ENCODE measurements around the gene XRCC4.

Gene XRCC4

GRCh38 chr5:83277154-83277553, 199.8 kb downstream of the XRCC4 start:
- DNase-seq (ENCODE audit: low read depth), result no peak

DNA sequence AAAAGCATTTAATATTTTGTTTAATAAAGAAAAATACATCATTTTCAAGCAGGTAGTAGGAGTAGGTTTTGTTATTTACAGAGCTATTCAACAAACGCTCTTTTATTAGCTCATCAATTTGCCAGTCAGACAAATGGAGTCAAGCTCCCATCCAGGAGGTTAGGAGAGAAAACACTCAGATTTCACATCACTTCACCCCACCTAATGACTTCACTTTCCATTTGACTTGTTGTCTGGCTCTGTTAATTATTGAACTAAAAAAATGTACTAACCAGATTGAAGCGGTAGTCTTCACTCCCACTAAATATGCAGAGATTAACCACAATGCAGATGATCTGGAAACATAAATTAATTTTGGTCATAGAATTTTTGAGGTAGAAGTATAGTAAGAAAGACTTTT, 200.6 kb downstream of the XRCC4 start:
- no peak for DNase-seq (ENCODE audit: low read depth)

GRCh38 chr5:83281176-83281575, 203.8 kb downstream of the XRCC4 start:
- DNase-seq (ENCODE audit: low read depth), result no peak

DNA sequence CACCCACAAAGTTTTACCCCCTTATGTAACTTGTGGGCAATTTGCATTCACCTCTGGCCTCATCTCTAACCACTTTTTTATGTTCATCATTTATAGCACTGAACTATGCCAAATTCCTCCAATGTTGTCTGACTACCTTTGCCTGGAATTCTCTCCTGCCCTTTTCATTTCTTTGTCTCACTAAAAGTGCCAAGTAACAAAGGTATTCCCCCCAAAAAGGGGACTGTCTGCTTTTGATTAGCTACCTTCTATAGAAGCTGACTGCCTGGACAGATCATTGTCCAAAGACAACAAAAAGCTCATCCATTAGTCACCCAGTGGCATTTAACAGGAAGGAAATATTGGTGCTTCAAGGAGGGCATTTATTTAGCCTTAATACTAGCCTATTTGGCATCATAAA, 204.3 kb downstream of the XRCC4 start:
- DNase-seq (ENCODE audit: low read depth), result peak; percentile 61

- no peak for DNase-seq (ENCODE audit: low read depth)
Measured at GRCh38 chr5:83283761-83284160, 206.4 kb downstream of the XRCC4 start.

DNA sequence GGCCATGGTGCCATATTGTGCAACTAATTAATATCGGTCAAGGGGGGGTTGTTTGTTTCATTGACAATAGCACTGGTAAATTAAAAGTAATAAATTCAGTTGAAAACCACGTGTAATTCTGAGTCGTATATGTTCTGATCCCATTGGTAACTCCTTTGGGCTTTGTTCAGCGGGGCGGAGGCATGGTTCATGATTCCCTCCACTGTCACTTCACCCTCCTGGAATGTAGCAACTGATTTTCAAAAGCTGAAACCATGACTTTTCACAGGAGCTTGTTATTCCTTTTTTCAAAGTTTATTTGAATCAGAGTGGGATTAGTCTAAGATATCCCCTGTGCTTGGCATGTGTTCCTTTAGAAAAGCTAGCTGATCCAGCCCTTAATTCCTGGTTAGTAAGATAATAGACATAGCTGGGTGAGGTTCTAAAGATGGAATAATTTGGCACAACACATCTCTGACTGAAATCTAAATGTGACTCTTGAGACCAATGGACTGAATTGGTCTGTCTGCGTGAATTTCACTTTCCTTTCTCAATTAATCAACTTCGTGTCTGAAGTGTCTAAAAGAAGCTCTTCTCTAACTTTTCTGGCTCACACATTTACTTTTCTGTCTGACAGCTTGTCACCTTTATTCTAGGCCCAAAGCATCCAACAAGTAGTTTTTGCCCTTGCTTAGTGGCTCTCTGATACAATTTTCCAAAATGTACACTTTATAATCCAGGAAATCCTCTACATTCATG, 208.5 kb downstream of the XRCC4 start:
- no peak for DNase-seq (ENCODE audit: low read depth)

DNA sequence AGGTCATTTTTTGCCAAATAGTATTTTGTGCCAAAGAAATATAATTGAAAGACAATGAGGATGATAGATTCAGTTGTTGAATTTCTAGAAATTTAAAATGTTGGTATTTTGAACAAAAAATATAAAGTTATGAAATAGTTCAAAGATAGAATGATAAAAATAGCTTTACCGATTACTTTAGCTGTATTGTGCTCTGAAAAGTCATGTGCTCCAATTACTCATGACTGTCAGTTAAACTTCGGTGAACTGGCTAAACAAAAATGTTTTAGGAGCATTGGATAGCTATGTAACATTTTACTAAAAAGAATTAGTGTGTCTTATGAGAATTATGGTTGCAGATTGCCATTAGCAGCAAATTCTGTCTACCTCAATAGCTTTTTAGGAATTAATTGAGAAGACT, 216.9 kb downstream of the XRCC4 start:
- DNase-seq (ENCODE audit: low read depth), result no peak

GRCh38 chr5:83299353-83299752, 222.0 kb downstream of the XRCC4 start:
- no peak for DNase-seq (ENCODE audit: low read depth)

- DNase-seq (ENCODE audit: low read depth), result peak; percentile 64
Measured at GRCh38 chr5:83306572-83307241, 229.4 kb downstream of the XRCC4 start.

DNA sequence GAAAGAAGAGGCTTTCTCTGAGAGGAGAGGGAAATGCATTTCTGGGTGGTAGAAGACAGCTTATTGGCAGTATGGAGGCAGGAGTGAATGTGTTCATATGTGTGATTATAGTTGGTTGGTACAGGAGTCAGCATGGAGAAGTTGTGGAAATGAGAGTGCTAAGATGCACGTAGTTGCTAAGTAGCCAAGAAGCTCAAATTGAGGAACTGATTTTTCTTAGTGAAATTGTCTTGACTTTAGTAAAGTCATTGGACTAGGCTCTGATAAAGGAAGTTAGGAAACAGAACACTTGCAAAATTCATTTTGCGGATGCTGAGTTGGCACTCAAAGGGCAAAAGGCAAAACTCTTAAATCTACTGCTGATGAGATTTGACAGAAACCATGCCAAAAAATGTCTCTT, 235.3 kb downstream of the XRCC4 start:
- DNase-seq (ENCODE audit: low read depth), result no peak

- DNase-seq (ENCODE audit: low read depth), result no peak
Measured at GRCh38 chr5:83313436-83313835, 236.1 kb downstream of the XRCC4 start.

DNA sequence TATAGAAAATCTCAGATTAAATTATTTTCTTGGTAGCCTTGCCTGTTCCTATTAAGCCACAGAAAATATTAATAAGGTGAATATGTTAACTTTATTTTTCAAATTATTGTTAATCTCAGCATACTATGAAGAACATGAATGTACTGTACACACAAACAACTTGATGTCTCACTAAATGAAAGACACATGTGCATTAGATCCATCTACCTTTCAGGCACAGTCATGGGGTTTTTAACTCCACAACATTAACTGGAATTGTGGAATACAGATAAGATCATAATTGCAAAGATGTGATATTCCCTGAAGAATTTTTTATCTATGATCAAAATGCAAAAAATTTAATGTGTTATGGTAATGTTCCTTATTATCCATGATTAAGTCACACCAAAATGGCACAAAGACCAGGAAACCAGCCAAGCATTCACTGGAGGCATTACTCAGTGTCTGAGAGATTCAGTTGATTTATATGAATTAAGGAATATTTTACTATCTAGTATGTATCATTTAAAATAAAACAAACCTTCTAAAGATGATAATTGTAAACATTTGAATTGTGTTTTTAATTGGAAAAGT, 244.2 kb downstream of the XRCC4 start:
- DNase-seq (ENCODE audit: low read depth), result peak; percentile 44

DNA sequence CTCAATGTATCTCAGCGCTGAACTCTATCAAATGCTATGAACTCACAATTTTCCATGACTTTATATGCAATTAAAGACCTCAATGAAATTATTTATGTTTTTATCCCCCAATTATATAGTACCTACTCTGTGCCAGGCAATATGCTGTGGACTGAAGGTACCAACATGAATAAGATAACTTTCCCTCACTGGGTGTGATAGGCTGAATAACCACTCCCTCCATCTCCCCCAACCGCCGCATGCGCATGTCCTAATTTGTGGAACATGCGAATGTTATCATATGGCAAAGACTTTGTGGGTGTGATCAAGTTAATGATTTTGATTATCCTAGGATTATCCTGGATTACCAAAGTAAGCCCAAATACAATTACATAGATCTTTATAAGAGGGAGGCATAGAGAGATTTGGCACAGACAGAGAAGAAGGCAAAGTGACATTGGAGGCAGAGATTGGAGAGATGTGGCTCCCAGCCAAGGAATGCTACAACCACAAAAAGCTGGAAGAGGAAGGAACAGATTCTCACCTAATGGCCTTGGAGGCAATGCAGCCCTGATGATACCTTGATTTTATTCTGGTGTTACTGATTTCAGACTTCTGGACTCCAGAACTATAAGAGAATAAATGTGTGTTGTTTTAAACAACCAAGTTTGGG, 245.1 kb downstream of the XRCC4 start:
- no peak for DNase-seq (ENCODE audit: low read depth)

GRCh38 chr5:83323557-83324180, 246.3 kb downstream of the XRCC4 start:
- no peak for DNase-seq (ENCODE audit: low read depth)

GRCh38 chr5:83331842-83332241, 254.5 kb downstream of the XRCC4 start:
- DNase-seq (ENCODE audit: low read depth), result peak; percentile 40

GRCh38 chr5:83337453-83338035, 260.2 kb downstream of the XRCC4 start:
- no peak for DNase-seq (ENCODE audit: low read depth)

GRCh38 chr5:83340511-83340918, 263.2 kb downstream of the XRCC4 start:
- DNase-seq (ENCODE audit: low read depth), result no peak

DNA sequence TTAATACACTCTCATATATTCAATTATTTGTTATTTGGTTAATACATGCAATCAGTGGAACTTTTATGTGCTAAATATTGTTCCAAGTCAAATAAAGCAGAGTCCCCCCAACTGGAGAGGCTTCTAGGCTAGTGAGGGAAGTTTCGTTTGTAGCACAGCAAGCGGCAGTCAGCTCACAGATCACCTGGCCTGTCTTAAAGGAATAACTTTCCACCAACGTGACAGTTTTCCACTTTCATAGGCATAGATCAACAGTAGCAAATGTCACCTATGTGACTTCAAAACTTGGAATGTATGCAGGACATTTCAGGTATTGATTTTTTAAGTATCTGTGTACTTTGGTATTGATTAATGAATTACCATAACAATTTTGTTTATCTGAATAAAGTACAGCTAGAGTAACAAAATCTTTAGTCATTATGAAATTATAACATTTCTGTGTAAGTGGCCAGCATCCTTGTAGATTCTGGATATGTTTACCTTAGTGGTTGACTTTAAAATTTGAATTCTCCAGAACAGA, 264.5 kb downstream of the XRCC4 start:
- no peak for DNase-seq (ENCODE audit: low read depth)

GRCh38 chr5:83342465-83342864, 265.1 kb downstream of the XRCC4 start:
- DNase-seq (ENCODE audit: low read depth), result no peak

- no peak for DNase-seq (ENCODE audit: low read depth)
Measured at GRCh38 chr5:83343299-83343698, 266.0 kb downstream of the XRCC4 start.

GRCh38 chr5:83345423-83345822, 268.1 kb downstream of the XRCC4 start:
- DNase-seq (ENCODE audit: low read depth), result no peak

DNA sequence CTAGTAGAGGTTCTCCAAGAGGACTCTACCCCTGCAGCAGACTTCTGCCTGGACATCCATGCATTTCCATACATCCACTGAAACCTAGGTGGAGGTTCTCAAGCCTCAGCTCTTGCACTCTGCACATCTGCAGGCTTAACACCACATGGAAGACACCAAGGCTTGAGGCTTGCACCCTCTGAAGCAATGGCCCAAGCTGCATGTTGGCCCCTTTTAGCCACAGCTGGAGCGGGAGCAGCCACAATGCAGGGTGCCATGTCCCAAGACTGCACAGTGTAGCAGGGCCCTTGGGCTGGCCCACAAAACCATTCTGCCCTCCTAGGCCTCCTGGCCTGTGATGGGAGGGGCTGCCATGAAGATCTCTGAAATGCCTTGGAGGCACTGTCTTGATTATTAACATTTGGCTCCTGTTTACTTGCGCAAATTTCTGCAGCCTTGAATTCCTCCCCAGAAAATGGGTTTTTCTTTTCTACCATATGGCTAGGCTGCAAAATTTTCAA, 271.0 kb downstream of the XRCC4 start:
- no peak for DNase-seq (ENCODE audit: low read depth)
